Measurements from ENCODE around the gene DENND1B. TPM values are rescaled to one million over a fixed set of nuclear protein-coding genes. Genes with fewer than 3 reads are reported as not detected.

Gene DENND1B
- total and polyA plus RNA-seq, 4 donors: 1.7 to 13.7 (median 7.9) TPM

DNA sequence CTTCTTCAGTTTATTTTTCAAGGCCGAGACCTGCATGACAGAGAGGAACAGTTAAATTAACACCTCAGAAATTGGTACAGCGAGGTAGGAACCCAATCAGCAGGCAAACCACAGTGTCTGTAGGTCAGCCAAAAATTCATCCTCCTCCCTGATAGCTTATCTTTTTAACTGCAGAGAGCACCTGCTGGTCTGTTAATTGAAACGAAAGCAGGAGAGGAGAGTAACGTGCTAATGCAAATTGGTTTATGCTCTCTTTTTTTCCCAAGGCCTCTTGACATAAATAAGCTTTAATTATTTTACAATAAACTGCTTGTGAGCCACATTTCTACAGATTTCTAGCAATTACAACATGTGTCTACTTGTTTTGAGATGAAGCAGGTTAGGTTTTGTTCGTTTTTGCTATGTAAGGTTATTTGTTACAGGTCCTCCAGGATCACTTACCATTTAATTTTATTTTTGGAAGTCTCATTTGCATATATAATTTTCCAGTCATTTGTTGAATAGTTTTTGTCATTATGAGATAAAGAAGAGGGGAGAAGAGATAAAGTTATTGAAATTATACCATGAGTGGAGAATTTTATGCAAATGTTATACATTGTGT, 179.9 kb downstream of the DENND1B start (continued):
- TF ChIP-seq, protein P1, sequence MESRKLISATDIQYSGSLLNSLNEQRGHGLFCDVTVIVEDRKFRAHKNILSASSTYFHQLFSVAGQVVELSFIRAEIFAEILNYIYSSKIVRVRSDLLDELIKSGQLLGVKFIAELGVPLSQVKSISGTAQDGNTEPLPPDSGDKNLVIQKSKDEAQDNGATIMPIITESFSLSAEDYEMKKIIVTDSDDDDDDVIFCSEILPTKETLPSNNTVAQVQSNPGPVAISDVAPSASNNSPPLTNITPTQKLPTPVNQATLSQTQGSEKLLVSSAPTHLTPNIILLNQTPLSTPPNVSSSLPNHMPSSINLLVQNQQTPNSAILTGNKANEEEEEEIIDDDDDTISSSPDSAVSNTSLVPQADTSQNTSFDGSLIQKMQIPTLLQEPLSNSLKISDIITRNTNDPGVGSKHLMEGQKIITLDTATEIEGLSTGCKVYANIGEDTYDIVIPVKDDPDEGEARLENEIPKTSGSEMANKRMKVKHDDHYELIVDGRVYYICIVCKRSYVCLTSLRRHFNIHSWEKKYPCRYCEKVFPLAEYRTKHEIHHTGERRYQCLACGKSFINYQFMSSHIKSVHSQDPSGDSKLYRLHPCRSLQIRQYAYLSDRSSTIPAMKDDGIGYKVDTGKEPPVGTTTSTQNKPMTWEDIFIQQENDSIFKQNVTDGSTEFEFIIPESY (IDR thresholded peaks at IDR 0.05): no peak
- TF ChIP-seq JUND (IDR thresholded peaks at IDR 0.05): no peak
- TF ChIP-seq RAD21 (IDR thresholded peaks at IDR 0.05): no peak
- TF ChIP-seq, protein P2, sequence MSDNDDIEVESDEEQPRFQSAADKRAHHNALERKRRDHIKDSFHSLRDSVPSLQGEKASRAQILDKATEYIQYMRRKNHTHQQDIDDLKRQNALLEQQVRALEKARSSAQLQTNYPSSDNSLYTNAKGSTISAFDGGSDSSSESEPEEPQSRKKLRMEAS (IDR thresholded peaks at IDR 0.05): no peak
- TF ChIP-seq HNF4G (IDR thresholded peaks at IDR 0.05): no peak
- TF ChIP-seq YY1 (IDR thresholded peaks at IDR 0.05): no peak
- TF ChIP-seq SP1 (IDR thresholded peaks at IDR 0.05): no peak

DNA sequence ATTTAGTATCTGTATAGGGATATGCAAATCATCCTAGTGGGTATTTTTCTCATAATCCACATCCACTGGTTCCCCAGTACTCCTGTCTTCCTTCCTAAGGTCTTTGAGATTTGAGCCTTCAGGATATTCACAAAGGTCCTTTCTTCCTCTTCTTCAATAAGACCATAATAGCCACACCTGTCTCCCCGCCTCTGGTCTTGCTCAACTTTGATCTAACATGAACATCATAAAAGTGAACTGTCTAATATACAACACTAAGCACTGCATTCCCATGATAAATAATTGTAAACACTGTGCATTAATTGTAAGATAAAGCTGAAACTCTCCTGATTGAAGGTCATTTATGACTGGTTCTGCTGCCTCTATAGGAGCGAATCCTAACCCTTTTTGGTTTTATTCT, 184.6 kb downstream of the DENND1B start:
- Histone ChIP-seq H3K9me3 (ENCODE audit: control insufficient read depth in 4 of 4, low read length in 3 of 4) (no peaks in the 10 kb centered on the region), H3K27me3 (ENCODE audit: control insufficient read depth in 4 of 4, insufficient read depth in 4 of 4, low read length in 3 of 4) (no peaks in the 10 kb centered on the region), H3K4me1 (ENCODE audit: control insufficient read depth in 4 of 4, insufficient read depth in 4 of 4, low read length in 3 of 4) (no peaks in the 10 kb centered on the region), H3K4me3 (ENCODE audit: low read depth in 1 of 3, low read length in 3 of 3) (no peak overlapping the region), H3K36me3 (ENCODE audit: control insufficient read depth in 4 of 4, insufficient read depth in 3 of 4, low read depth in 1 of 4, low read length in 3 of 4) (peaks cover 0 to 6% (median 1%) of the 10 kb centered on the region in 4 donors), H3K27ac (ENCODE audit: low read depth in 1 of 2, low read length in 2 of 2) (no peak overlapping the region), H3K9ac (ENCODE audit: low read depth in 1 of 2, low read length in 2 of 2) (no peak overlapping the region)
- TF ChIP-seq RAD21 (IDR thresholded peaks at IDR 0.05) (no peak), TAF1 (conservative IDR thresholded peaks at IDR 0.05) (no peak), HNF4G (IDR thresholded peaks at IDR 0.05) (no peak)
- TF ChIP-seq, protein P1 (IDR thresholded peaks at IDR 0.05): no peak
- 93% methylated on average over 2 of the region's 2 CpGs for WGBS
- DNase-seq (ENCODE audit: low spot score): no peak

DNA sequence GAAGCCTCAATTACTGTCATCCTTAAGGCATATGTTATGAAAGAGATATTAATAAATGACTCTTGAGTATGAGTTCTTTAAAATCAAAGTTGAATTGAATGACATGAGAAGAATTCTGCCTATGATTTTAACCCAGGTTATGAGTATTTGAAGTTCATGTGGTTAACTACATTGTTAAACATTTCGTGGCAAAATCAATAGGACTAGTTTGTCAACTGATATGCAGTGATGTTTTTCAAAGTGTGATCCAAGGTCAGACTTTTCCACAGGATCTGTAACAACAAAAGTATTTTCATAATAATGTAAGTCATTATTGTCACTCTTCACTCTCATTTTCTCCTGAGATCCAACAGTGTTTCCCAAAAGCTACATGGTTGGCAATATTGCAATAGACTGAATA, 189.5 kb downstream of the DENND1B start:
- no peaks in the 10 kb centered on the region for H3K4me1 ChIP-seq (ENCODE audit: control insufficient read depth in 4 of 4, insufficient read depth in 4 of 4, low read length in 3 of 4)
- 42% methylated on average over 1 of the region's 1 CpG for WGBS
- DNase-seq (ENCODE audit: low spot score): no peak

More for the DNA sequence above, 189.5 kb downstream of the DENND1B start:
- no peak overlapping the region for H3K9ac ChIP-seq (ENCODE audit: low read depth in 1 of 2, low read length in 2 of 2)
- no peak overlapping the region for H3K27ac ChIP-seq (ENCODE audit: low read depth in 1 of 2, low read length in 2 of 2)
- no peaks in the 10 kb centered on the region for H3K27me3 ChIP-seq (ENCODE audit: control insufficient read depth in 4 of 4, insufficient read depth in 4 of 4, low read length in 3 of 4)
- H3K9me3 ChIP-seq (ENCODE audit: control insufficient read depth in 4 of 4, low read length in 3 of 4): no peaks in the 10 kb centered on the region
- peaks cover 0 to 4% (median under 1%) of the 10 kb centered on the region in 4 donors for H3K36me3 ChIP-seq (ENCODE audit: control insufficient read depth in 4 of 4, insufficient read depth in 3 of 4, low read depth in 1 of 4, low read length in 3 of 4)
- H3K4me3 ChIP-seq (ENCODE audit: low read depth in 1 of 3, low read length in 3 of 3): no peak overlapping the region
- TF ChIP-seq RXRA (IDR thresholded peaks at IDR 0.05) (no peak), RAD21 (IDR thresholded peaks at IDR 0.05) (no peak), GABPA (IDR thresholded peaks at IDR 0.05 in 1 of 2, conservative IDR thresholded peaks at IDR 0.05 in 1 of 2) (no peak), SP1 (IDR thresholded peaks at IDR 0.05) (no peak), EGR1 (IDR thresholded peaks at IDR 0.05; ENCODE audit: low read depth in 2 of 2) (no peak), FOXA2 (IDR thresholded peaks at IDR 0.05) (no peak), HNF4A (conservative IDR thresholded peaks at IDR 0.05) (no peak), YY1 (IDR thresholded peaks at IDR 0.05) (no peak), NR2F2 (IDR thresholded peaks at IDR 0.05) (no peak)
- TF ChIP-seq, protein P1 (IDR thresholded peaks at IDR 0.05): no peak
- TF ChIP-seq, protein P3, sequence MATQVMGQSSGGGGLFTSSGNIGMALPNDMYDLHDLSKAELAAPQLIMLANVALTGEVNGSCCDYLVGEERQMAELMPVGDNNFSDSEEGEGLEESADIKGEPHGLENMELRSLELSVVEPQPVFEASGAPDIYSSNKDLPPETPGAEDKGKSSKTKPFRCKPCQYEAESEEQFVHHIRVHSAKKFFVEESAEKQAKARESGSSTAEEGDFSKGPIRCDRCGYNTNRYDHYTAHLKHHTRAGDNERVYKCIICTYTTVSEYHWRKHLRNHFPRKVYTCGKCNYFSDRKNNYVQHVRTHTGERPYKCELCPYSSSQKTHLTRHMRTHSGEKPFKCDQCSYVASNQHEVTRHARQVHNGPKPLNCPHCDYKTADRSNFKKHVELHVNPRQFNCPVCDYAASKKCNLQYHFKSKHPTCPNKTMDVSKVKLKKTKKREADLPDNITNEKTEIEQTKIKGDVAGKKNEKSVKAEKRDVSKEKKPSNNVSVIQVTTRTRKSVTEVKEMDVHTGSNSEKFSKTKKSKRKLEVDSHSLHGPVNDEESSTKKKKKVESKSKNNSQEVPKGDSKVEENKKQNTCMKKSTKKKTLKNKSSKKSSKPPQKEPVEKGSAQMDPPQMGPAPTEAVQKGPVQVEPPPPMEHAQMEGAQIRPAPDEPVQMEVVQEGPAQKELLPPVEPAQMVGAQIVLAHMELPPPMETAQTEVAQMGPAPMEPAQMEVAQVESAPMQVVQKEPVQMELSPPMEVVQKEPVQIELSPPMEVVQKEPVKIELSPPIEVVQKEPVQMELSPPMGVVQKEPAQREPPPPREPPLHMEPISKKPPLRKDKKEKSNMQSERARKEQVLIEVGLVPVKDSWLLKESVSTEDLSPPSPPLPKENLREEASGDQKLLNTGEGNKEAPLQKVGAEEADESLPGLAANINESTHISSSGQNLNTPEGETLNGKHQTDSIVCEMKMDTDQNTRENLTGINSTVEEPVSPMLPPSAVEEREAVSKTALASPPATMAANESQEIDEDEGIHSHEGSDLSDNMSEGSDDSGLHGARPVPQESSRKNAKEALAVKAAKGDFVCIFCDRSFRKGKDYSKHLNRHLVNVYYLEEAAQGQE (IDR thresholded peaks at IDR 0.05): no peak
- TF ChIP-seq, protein P2 (IDR thresholded peaks at IDR 0.05): no peak
- TF ChIP-seq, protein P4, sequence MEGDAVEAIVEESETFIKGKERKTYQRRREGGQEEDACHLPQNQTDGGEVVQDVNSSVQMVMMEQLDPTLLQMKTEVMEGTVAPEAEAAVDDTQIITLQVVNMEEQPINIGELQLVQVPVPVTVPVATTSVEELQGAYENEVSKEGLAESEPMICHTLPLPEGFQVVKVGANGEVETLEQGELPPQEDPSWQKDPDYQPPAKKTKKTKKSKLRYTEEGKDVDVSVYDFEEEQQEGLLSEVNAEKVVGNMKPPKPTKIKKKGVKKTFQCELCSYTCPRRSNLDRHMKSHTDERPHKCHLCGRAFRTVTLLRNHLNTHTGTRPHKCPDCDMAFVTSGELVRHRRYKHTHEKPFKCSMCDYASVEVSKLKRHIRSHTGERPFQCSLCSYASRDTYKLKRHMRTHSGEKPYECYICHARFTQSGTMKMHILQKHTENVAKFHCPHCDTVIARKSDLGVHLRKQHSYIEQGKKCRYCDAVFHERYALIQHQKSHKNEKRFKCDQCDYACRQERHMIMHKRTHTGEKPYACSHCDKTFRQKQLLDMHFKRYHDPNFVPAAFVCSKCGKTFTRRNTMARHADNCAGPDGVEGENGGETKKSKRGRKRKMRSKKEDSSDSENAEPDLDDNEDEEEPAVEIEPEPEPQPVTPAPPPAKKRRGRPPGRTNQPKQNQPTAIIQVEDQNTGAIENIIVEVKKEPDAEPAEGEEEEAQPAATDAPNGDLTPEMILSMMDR (IDR thresholded peaks at IDR 0.05; ENCODE audit: low read depth, low read length, missing input control): no peak

Data from liver (tissue), 9 donors.